HFFc6 (cell line): Measurements from ENCODE around the gene MIS18A. TPM values are rescaled to one million over a fixed set of nuclear protein-coding genes. Genes with fewer than 3 reads are reported as not detected.

Experiments
- DNase-seq: peaks from one replicate; pipeline ENCODE4 v3.0.0-alpha.2; 2018
- H3K27ac Mint-ChIP-seq: 2 replicates; pipeline ENCODE4 v1.8.0; 2020; ENCODE audit warnings: mild to moderate bottlenecking, mixed read lengths
- H3K27me3 Mint-ChIP-seq: 2 replicates; pipeline ENCODE4 v1.8.0; 2021; ENCODE audit warnings: mild to moderate bottlenecking, moderate library complexity, mixed read lengths; ENCODE audit not compliant: insufficient read depth
- H3K36me3 Mint-ChIP-seq: 2 replicates; pipeline ENCODE4 v1.8.0; 2021; ENCODE audit warnings: low read depth, mixed read lengths
- H3K4me1 Mint-ChIP-seq: 2 replicates; pipeline ENCODE4 v1.8.0; 2020; ENCODE audit warnings: low read depth, mixed read lengths
- H3K4me3 Mint-ChIP-seq: 2 replicates; pipeline ENCODE4 v1.8.0; 2020; ENCODE audit warnings: mild to moderate bottlenecking, moderate library complexity, mixed read lengths
- H3K9me3 Mint-ChIP-seq: 2 replicates; pipeline ENCODE4 v1.8.0; 2020; ENCODE audit warnings: mild to moderate bottlenecking, mixed read lengths
- total RNA-seq, 6 experiments: library from RNA; stranded (reverse); fragmentation: NEBNext Ultra II Directional; extraction: Animal tissue kit (Norgen Biotek cat#: 25700); gene quantifications; 2 replicates in 1 of 6; 3 replicates in 5 of 6; pipeline ENCODE4 v1.2.3, GENCODE V29; 2021
- TF ChIP-seq, protein P1 (sequence below): fragments of 200-600 bp; sonication (generic); IDR thresholded peaks from 2 replicates; pipeline ENCODE4 v1.5.0; 2021; ENCODE audit warnings: antibody characterized with exemption, mild to moderate bottlenecking

MIS18A gene
- total RNA-seq, 6 experiments from 2014 or later: 8.6 to 17.4 (median 14.9) TPM

GRCh38 chr21:32245971-32246370, 32.9 kb downstream of the MIS18A start:
- H3K4me1 Mint-ChIP-seq: no peaks in the 10 kb centered on the region
- H3K9me3 Mint-ChIP-seq: no peaks in the 10 kb centered on the region
- no peaks in the 10 kb centered on the region; the same call in 1 of the 2 replicates for H3K36me3 Mint-ChIP-seq
- DNase-seq: no peak
- H3K27me3 Mint-ChIP-seq: peaks cover 21% of the 10 kb centered on the region
- H3K4me3 Mint-ChIP-seq: no peak overlapping the region
- TF ChIP-seq, protein P1, sequence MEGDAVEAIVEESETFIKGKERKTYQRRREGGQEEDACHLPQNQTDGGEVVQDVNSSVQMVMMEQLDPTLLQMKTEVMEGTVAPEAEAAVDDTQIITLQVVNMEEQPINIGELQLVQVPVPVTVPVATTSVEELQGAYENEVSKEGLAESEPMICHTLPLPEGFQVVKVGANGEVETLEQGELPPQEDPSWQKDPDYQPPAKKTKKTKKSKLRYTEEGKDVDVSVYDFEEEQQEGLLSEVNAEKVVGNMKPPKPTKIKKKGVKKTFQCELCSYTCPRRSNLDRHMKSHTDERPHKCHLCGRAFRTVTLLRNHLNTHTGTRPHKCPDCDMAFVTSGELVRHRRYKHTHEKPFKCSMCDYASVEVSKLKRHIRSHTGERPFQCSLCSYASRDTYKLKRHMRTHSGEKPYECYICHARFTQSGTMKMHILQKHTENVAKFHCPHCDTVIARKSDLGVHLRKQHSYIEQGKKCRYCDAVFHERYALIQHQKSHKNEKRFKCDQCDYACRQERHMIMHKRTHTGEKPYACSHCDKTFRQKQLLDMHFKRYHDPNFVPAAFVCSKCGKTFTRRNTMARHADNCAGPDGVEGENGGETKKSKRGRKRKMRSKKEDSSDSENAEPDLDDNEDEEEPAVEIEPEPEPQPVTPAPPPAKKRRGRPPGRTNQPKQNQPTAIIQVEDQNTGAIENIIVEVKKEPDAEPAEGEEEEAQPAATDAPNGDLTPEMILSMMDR: no peak
- no peak overlapping the region for H3K27ac Mint-ChIP-seq

DNA sequence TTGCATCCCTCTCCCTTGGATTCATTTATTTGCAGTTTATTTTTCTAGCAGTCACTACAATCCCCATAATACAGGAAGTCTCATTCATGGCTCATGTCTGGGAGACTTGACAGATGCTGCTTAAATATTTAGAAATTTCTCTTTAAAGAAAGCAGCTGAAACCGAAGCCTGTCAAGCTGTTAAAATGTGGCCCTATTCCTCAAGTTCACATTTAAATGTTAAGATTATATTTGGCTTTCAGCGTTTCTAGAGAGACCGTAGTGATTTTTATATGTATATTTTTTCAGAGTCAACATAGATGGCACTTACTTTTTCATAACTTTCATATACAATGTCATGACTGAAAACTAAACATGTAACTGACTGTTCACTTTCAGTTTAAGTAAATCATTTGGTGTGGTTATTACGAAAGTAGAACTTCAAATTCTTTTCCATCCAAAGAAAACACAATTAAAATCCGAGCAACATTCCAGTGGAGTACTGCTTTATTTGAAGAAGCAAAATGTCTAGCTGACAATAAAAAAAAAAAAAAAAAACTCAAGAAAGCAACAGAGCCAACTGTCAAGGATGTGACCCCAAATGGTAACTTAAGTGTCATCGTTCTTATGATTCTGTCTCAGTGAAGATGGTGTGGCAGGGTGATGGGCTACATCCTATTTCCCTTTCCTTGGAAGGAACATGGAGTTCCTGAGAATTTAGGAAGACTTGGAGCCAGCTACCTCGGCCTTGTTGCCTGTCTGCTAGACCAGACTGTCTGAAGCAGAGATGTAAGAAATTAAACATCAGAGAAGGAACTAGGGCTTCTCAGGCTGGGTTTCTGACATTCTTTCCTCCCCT, 37.8 kb downstream of the MIS18A start:
- Mint-ChIP-seq H3K9me3 (no peaks in the 10 kb centered on the region), H3K36me3 (no peaks in the 10 kb centered on the region), H3K4me3 (no peak overlapping the region), H3K27ac (no peak overlapping the region), H3K4me1 (no peaks in the 10 kb centered on the region), H3K27me3 (peaks cover 7% of the 10 kb centered on the region)
- no peak for DNase-seq
- TF ChIP-seq, protein P1: no peak

DNA sequence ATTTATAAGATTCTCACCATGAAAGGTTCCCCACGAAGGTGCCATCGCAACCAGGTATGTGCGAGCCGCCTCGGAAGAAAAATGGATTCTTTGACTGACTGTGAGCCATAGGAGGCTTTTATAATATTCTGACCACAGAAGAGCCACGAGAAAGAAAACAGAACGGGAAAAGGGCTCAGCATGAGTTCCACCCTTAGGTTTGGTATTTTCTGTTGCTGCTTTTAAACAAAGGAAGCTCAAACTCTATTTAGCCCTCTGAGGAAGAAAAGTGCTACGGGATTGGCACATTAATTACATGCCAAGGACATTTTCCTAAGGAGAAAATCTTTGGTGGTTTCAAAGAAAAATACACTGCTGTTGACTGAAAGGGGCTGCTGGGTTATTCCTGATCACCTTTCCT, 39.3 kb downstream of the MIS18A start:
- H3K4me3 Mint-ChIP-seq: no peak overlapping the region
- TF ChIP-seq, protein P1: no peak
- no peaks in the 10 kb centered on the region for H3K9me3 Mint-ChIP-seq
- no peak overlapping the region for H3K27ac Mint-ChIP-seq
- no peaks in the 10 kb centered on the region for H3K4me1 Mint-ChIP-seq
- DNase-seq: no peak
- no peaks in the 10 kb centered on the region for H3K36me3 Mint-ChIP-seq
- H3K27me3 Mint-ChIP-seq: no peaks in the 10 kb centered on the region; the same call in 1 of the 2 replicates

DNA sequence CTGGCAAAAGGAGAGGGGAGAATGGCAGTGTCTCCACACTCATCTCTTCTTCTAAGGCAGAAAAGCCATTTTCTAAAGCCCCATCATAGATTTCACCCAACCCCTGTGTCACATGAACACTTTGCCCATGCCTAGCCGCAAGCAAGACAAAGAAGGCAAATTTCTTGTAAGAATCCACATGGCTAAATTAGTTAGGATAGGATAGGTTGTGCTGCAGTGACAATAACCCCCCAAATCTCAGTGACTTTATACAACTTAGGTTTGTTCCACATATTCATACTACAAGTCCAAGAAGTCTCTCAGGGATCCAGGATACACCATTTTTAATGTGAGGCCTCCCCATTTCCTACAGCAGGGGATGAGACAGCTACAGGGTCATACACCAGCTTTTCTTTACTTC, 40.8 kb downstream of the MIS18A start:
- H3K27ac Mint-ChIP-seq: no peak overlapping the region
- H3K36me3 Mint-ChIP-seq: no peaks in the 10 kb centered on the region
- H3K4me1 Mint-ChIP-seq: no peaks in the 10 kb centered on the region
- no peak overlapping the region for H3K4me3 Mint-ChIP-seq
- no peaks in the 10 kb centered on the region for H3K9me3 Mint-ChIP-seq
- no peak for DNase-seq
- TF ChIP-seq, protein P1: no peak
- H3K27me3 Mint-ChIP-seq: no peaks in the 10 kb centered on the region; the same call in 1 of the 2 replicates

GRCh38 chr21:32237021-32237420, 41.8 kb downstream of the MIS18A start:
- Mint-ChIP-seq H3K27ac (no peak overlapping the region), H3K4me3 (no peak overlapping the region), H3K27me3 (no peaks in the 10 kb centered on the region; the same call in 1 of the 2 replicates), H3K9me3 (no peaks in the 10 kb centered on the region), H3K36me3 (no peaks in the 10 kb centered on the region), H3K4me1 (no peaks in the 10 kb centered on the region)
- no peak for DNase-seq
- TF ChIP-seq, protein P1: no peak
